SK-N-SH treated with all-trans-retinoic acid at 6 μM for 48 hours (cell line): ENCODE results near the gene SUSD4.

Experiments
- GLIS3 ChIP-seq: fragments of 250-450 bp; sonication (Bioruptor Pico); IDR thresholded peaks from 2 replicates; pipeline ENCODE4 v1.5.0; 2020; ENCODE audit warnings: mild to moderate bottlenecking, moderate library complexity
- TOX ChIP-seq: fragments of 250-450 bp; sonication (Bioruptor Pico); IDR thresholded peaks from 2 replicates; pipeline ENCODE4 v1.8.0; 2021; ENCODE audit warnings: mild to moderate bottlenecking, moderate library complexity, borderline replicate concordance
- ZFP3 ChIP-seq: fragments of 250-450 bp; sonication (Bioruptor Pico); IDR thresholded peaks from 2 replicates; pipeline ENCODE4 v1.5.0; 2020; ENCODE audit warnings: mild to moderate bottlenecking, moderate library complexity
- ZNF565 ChIP-seq: fragments of 450-650 bp; formaldehyde crosslinking; conservative IDR thresholded peaks from 2 replicates; pipeline ENCODE4 v1.5.0; 2020; ENCODE audit warnings: low read depth, mild to moderate bottlenecking, moderate library complexity
- ZNF70 ChIP-seq: fragments of 450-650 bp; formaldehyde crosslinking; IDR thresholded peaks from 2 replicates; pipeline ENCODE4 v1.5.0; 2020; ENCODE audit warnings: mild to moderate bottlenecking, moderate library complexity
- ZNF8 ChIP-seq: fragments of 450-650 bp; formaldehyde crosslinking; IDR thresholded peaks from 2 replicates; pipeline ENCODE4 v1.5.0; 2020; ENCODE audit warnings: mild to moderate bottlenecking, moderate library complexity
- TF ChIP-seq, protein P1 (sequence below): fragments of 250-450 bp; sonication (Bioruptor Pico); IDR thresholded peaks from 2 replicates; pipeline ENCODE4 v1.8.0; 2020; ENCODE audit warnings: mild to moderate bottlenecking, moderate library complexity, borderline replicate concordance

GRCh38 chr1:223307544-223307943 is 56.4 kb downstream of the SUSD4 start:
- no peak for TF ChIP-seq TOX (CRISPR knock-in tag)
- TF ChIP-seq ZFP3 (CRISPR knock-in tag), result no peak
- no peak for TF ChIP-seq ZNF70
- TF ChIP-seq, protein P1, sequence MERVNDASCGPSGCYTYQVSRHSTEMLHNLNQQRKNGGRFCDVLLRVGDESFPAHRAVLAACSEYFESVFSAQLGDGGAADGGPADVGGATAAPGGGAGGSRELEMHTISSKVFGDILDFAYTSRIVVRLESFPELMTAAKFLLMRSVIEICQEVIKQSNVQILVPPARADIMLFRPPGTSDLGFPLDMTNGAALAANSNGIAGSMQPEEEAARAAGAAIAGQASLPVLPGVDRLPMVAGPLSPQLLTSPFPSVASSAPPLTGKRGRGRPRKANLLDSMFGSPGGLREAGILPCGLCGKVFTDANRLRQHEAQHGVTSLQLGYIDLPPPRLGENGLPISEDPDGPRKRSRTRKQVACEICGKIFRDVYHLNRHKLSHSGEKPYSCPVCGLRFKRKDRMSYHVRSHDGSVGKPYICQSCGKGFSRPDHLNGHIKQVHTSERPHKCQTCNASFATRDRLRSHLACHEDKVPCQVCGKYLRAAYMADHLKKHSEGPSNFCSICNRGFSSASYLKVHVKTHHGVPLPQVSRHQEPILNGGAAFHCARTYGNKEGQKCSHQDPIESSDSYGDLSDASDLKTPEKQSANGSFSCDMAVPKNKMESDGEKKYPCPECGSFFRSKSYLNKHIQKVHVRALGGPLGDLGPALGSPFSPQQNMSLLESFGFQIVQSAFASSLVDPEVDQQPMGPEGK, result no peak
- no peak for TF ChIP-seq ZNF8
- no peak for TF ChIP-seq GLIS3 (CRISPR knock-in tag)
- no peak for TF ChIP-seq ZNF565
